Heart left ventricle (tissue), 13 donors: ENCODE data around the gene DOHH.

Experiments used
- CTCF ChIP-seq, 12 donors: fragments of 200-600 bp; sonication (generic) in 4 of 12; IDR thresholded peaks; one replicate each; pipeline versions ENCODE4 v1.5.0 to v1.8.0; 2018 to 2022; ENCODE audit warnings: antibody characterized with exemption in 12 of 12, mild to moderate bottlenecking in 5 of 12
- POLR2A ChIP-seq, 2 donors: fragments of 450-650 bp; IDR thresholded peaks; one replicate each; pipeline ENCODE4 v1.6.1; 2017; ENCODE audit warnings: antibody characterized with exemption in 2 of 2, mild to moderate bottlenecking in 2 of 2, moderate library complexity in 2 of 2
- donor health status: ischemic (EF 13 %, LVEDD 7.1; RV severe dilation, severe dysfunction).
- donor health status: DM: no; HTN: yes; CAD: no.
- donor health status: DM: no; HTN: no; CAD: no.
- donor health status: ischemic (EF 25% LVEDD 6.9; RV normal size, moderate dysfunction).
- donor health status: ischemic (EF 25% LVEDD 5.7; RV mildly dilated, moderate dysfunction).
- donor health status: ischemic (EF 35%, LVEDD 5.7; RV mildly dilated, moderate dysfunction).
- donor health status: nonischemic (EF 11% LVEDD 7.7; RV severe dilation, severe dysfunction).
- donor health status: DM: yes; HTN: yes; CAD: no.
- donor health status: PGD.
- donor health status: ischemic (EF 29% LVEDD 5.4; RV normal size, mild dysfunction).
- donor health status: nonischemic (EF 23%, LVEDD 6.1; RV moderate dilation, normal function).

- TF ChIP-seq CTCF (IDR thresholded peaks at IDR 0.05) = no peak
- no peak for TF ChIP-seq POLR2A (IDR thresholded peaks at IDR 0.05)
These were observed 27.6 kb upstream of the DOHH start for GRCh38 chr19:3528080-3528479.
